UCSD-AML1 (cell line): ENCODE results near the gene DDAH1.
"Not testable (repeated sequence)": the region's sequence is repeated elsewhere in the genome, so short reads cannot be mapped to it uniquely, and the experiment has no call there.

Experiments used
- DNase-seq: peaks from one replicate; lab custom pipeline; 2025; ENCODE audit not compliant: unreplicated experiment; lab: John Stamatoyannopoulos, UW

DDAH1 gene

DNA sequence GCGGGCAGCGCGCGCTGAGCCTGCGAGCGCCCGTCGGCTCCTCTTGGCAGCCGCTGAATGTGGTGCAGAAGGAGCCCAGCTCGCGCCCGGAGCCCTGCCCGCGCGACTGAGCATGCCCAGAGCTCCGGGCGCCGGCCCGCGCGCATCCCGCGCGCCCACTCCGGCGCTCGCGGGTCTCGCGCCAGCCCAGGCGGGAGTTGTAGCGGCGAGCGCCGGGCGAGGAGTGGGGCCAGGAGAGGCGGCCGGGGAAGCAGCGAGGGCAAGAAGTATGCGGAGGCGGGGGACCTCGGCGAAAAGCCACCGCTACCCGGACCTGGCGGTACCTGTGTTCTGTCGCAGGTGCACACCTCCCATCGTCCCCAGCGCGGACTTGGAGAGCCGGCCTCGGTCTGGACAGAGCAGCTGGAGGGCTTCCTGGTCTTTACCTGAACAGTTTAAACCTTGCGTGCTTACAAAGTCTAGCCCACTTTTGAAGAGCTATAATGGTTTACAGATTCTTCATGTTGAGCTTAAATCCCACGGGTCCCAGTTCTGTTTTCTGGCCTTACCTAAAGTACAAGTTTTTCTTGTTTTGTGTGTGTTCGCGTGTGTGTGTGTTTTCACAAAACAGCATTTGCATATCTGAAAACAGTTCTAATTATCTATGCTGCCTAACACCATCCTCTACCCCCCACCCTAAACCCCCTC is at the start of gene DDAH1:
Gene DDAH1 (minus strand): TSS at position 61 of the 687 bp plus-strand sequence. CDS start 114 bp downstream, outside the sequence.
- DNase-seq = no peak

- not testable (repeated sequence) for DNase-seq
These were observed 49.0 kb upstream of the DDAH1 start for GRCh38 chr1:85513998-85514397.

- no peak for DNase-seq
These were observed 39.5 kb upstream of the DDAH1 start for GRCh38 chr1:85504417-85504816.

GRCh38 chr1:85502625-85503083 is 37.7 kb upstream of the DDAH1 start:
- DNase-seq = no peak

GRCh38 chr1:85502171-85502570 is 37.2 kb upstream of the DDAH1 start:
- no peak for DNase-seq

GRCh38 chr1:85501355-85501898 is 36.5 kb upstream of the DDAH1 start:
- no peak for DNase-seq

GRCh38 chr1:85496941-85497582 is 32.1 kb upstream of the DDAH1 start:
- no peak for DNase-seq

- DNase-seq = no peak
These were observed 30.6 kb upstream of the DDAH1 start for GRCh38 chr1:85495556-85495955.

GRCh38 chr1:85494904-85495266 is 29.9 kb upstream of the DDAH1 start:
- no peak for DNase-seq

GRCh38 chr1:85494074-85494903 is 29.3 kb upstream of the DDAH1 start:
- no peak for DNase-seq

- no peak for DNase-seq
These were observed 25.5 kb upstream of the DDAH1 start for GRCh38 chr1:85490270-85490985.

DNA sequence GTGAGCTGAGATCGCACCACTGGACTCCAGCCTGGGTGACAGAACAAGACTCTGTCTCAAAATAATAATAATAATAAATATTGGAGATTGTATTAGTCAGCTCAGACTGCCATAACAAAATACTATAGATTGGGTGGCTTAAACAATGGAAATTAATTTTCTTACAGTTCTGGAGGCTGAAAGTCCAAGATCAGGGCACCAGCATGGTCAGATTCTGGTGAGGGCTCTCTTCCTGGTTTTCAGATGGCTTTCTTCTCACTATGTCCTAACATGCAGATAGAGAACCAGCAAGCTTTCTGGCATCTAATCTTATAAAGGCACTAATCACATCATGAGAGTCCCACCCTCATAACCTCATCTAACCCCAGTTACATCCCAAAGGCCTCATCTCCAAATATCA is 23.2 kb upstream of the DDAH1 start:
- DNase-seq = no peak

DNA sequence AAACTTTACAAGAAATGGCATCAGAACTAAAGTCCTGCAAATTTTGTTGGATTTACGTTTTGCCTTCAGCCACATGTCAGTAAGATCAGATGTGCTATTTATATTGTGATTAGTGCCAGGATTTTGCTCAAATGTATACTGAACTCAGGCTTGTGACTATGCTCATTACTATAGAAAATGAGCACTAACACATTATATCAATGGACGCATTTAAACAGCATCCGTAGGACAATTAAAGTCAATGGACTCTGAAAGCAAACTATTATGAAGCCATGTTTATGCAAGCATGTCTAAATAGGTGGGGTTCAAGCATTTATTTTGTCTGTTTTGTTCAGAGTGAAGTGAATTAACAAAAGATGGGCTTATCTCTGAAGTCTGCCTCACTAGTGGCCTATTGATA is 20.6 kb upstream of the DDAH1 start:
- DNase-seq = no peak

DNA sequence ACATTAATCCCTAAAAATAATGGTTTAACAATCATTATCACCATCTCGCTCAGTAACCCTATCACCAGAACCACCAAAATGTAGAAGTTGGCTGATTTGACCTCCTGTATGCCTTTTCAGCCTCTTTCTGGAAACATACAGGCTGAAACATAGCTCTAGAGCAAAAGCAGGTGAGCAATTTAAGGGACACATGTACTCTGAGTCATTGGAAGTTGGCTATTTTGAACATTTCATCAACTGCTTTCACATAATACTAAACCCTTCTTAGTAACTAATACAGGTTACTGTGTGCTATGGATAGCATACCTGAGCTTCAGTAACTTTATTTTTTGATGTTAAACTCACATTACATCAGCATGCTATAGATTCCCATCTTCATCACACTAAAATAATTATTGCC is 19.8 kb upstream of the DDAH1 start:
- no peak for DNase-seq

DNA sequence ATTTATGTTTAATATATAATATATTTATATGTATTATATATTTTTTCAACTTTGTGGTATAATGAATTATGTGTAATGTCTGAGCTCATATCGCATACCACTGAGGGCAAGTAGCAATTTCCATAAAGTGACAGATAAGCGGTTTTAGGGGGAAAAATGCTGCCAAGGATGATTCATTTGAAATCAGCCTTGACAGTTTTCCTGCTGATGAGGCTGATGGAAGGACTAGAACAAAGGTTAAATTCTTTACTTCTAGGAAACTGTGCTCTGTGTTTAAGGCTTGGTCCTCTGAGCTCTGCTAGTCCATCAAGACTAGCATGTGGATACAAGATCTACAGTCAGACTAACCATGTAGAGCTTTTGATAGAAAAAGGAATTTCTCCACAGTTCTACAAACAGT is 19.3 kb upstream of the DDAH1 start:
- no peak for DNase-seq

- DNase-seq = no peak
These were observed 16.7 kb upstream of the DDAH1 start for GRCh38 chr1:85481688-85482087.

GRCh38 chr1:85480566-85480965 is 15.6 kb upstream of the DDAH1 start:
- no peak for DNase-seq

- no peak for DNase-seq
These were observed 14.5 kb upstream of the DDAH1 start for GRCh38 chr1:85479491-85479890.

- DNase-seq = no peak
These were observed 13.4 kb upstream of the DDAH1 start for GRCh38 chr1:85478366-85478765.

GRCh38 chr1:85475055-85475454 is 10.1 kb upstream of the DDAH1 start:
- no peak for DNase-seq

GRCh38 chr1:85473390-85473789 is 8.4 kb upstream of the DDAH1 start:
- no peak for DNase-seq
